Erythroblast (primary cell): ENCODE measurements around the gene MEGF11.

ENCODE experiments used
- DNase-seq, 2 experiments: peaks; one replicate each; lab custom pipeline; 2025; lab: John Stamatoyannopoulos, UW
- GATA1 ChIP-seq: IDR thresholded peaks from 2 replicates; pipeline ENCODE4 v1.6.1; 2011; ENCODE audit warnings: low read depth, mild to moderate bottlenecking, control low read depth, low read length, moderate library complexity
- POLR2A ChIP-seq: IDR thresholded peaks from 2 replicates; pipeline ENCODE4 v1.6.1; 2011; ENCODE audit warnings: mild to moderate bottlenecking, low read length

MEGF11 gene

GRCh38 chr15:66124651-66125050 is 128.9 kb downstream of the MEGF11 start:
- no peak for DNase-seq
- TF ChIP-seq GATA1 (no peak), POLR2A (no peak)

DNA sequence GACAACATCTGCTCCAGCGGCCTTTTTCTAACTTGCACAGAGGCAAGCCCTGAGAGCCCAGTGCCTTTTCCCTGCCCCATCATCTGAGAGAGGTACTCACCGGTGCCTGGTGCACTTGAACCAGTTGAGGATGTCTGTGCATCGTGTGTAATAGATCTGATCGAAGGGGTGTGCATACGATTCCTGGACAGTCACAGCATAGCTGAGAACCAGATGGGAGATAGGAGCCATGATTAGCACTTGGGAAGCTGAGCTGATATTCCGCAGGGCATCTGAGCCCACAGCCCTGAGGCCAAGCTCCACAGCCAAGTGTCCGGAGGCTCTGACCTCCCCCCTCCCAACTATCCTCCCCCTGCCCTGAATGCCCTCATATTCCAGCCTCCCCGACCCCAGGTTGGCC is 129.8 kb downstream of the MEGF11 start:
- TF ChIP-seq POLR2A (no peak), GATA1 (no peak)
- no peak for DNase-seq

DNA sequence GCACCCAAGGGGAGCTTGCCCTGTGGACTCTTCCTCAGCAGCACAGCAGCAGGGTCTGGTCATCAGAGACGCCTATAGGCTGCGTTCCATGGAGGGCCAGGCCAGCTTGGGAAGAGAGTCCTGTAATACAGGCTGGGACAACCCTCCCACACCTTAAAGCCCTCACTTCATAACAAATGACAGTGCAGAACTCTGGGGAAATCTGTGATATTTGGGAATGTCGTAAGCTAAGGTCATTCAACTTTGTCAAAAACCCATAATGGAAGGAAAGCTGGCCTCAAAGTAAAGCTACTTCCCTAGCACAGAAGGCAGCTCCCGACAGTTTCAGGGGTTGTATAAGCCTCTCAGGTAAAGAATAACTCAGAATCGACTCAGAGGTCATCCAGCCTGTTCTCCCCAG is 133.1 kb downstream of the MEGF11 start:
- DNase-seq, result no peak
- TF ChIP-seq POLR2A (no peak), GATA1 (no peak)

DNA sequence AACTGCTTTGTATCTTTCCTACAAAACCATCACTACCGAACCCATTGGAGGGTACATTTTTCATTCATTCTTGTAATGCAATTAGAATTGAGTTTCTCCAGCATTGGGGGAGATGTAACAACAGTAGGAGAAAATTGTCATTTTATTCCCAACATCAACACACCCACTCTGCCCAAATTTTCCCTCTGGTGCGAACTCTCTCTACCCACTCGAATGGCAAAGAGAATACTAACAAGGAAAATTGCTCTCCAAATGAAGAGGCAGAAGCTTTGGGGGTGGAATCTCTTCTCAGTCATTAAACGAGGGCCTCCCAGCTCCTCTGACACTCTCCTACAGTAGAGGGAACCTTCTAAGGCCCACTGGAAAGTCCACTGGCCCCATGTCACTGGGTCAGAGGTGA is 135.7 kb downstream of the MEGF11 start:
- no peak for DNase-seq
- TF ChIP-seq GATA1 (no peak), POLR2A (no peak)

DNA sequence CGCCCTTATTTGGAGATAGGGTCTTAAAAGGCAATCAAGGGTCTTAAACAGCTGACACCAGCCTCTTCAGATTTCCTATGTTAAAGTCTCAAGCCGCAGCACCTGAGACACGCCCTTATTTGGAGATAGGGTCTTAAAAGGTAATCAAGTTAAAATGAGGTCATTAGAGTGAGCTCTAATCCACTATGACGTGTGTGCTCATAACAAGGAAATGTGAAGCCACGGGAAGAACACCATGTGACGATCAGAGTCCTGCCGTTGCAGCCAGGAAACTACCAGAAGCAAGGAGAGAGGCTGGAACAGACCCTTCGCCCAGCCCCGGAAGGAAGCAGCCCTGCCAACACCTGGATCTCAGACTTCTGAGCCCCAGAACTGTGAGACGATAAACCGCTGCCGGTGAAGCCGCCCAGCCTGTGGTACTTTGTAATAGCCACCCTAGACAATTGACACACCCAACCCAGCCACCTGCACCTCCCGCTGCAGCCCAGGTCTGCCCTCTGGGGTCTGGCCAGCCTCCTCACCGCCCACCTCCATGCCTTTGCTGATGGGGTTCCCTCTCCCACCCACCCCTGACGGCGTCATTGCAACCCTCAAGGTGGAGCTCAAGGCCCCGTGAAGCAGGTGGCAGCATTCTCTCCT is 137.9 kb downstream of the MEGF11 start:
- TF ChIP-seq GATA1 (no peak), POLR2A (no peak)
- no peak for DNase-seq

GRCh38 chr15:66114863-66115425 is 138.6 kb downstream of the MEGF11 start:
- no peak for TF ChIP-seq POLR2A
- TF ChIP-seq GATA1, result no peak
- no peak for DNase-seq

- no peak for TF ChIP-seq GATA1
- no peak for TF ChIP-seq POLR2A
- DNase-seq, result no peak
Observed at GRCh38 chr15:66112388-66112787, 141.2 kb downstream of the MEGF11 start.

DNA sequence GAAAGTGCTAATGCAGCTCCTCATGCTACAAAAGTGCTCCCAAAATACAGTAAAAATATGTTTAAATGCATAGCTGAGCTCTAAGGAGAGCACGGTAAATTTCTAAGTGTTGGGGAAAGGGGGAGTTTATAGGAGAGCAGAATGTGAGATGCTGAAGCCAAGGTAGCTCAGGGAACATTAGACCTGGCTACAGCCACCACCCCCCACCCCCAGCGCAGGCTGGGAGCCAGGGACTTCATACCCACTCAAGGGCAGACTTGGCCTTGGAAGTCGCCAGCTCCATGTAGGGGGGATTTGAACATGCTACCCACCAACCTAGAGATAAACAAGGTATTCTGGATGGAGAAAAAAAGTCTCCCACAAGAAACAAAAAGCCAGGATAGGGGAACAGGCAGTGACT is 142.2 kb downstream of the MEGF11 start:
- TF ChIP-seq POLR2A (no peak), GATA1 (no peak)
- DNase-seq, result no peak

- DNase-seq, result no peak
- no peak for TF ChIP-seq GATA1
- TF ChIP-seq POLR2A, result no peak
Observed at GRCh38 chr15:66110864-66111263, 142.7 kb downstream of the MEGF11 start.

GRCh38 chr15:66109826-66110225 is 143.7 kb downstream of the MEGF11 start:
- no peak for TF ChIP-seq POLR2A
- TF ChIP-seq GATA1, result no peak
- no peak for DNase-seq

DNA sequence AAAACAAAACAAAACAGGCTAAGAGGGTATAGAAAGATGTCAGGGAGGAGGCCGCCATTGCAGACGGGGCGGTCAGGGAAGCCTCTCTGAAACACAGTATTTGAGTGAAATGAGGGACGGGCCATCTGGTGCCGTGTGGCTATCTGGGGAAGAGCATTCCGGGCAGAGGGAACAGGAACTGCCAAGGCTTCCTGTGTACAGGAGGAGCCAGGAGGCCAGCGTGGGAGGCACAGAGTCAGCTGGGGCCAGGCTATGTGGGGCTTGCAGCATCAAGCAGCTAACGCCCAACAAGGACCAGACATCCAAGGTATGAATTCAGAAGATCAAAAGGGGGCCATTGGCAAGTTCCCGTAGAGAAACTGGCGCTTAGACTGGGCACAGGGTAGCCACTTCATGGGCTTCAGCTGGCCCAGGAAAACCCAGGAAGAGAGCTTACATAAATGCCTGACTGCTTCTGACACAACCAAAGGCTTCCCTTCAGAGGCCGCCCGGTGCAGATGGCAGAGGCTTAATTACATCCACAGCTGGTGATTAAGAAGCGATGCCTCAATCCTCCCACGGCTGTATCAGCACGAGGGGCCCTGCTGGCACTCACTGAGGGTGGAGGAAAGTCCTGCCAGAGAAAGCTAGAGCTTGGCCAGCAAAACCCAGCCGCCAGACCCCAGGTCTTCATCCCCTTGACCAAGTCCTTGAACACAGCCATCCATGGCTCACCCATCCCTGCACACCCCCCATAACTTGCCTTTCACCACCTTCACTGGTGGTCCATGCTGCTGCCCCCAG is 144.9 kb downstream of the MEGF11 start:
- no peak for DNase-seq
- TF ChIP-seq GATA1, result no peak
- TF ChIP-seq POLR2A, result no peak

GRCh38 chr15:66107070-66107469 is 146.5 kb downstream of the MEGF11 start:
- no peak for DNase-seq
- TF ChIP-seq GATA1, result no peak

- no peak for TF ChIP-seq GATA1
- TF ChIP-seq POLR2A, result no peak
- no peak for DNase-seq
Observed at GRCh38 chr15:66105286-66106265, 148.0 kb downstream of the MEGF11 start.
